Endothelial cell of umbilical vein (primary cell): ENCODE results near the gene VCL.

ENCODE experiments used
- CTCF ChIP-seq, 2 donors: IDR thresholded peaks; 1 replicate in 1 of 2; 2 replicates in 1 of 2; pipeline ENCODE4 v1.5.1; 2011; ENCODE audit warnings: low read length in 2 of 2, mild to moderate bottlenecking in 2 of 2, moderate library complexity in 2 of 2, control low read depth in 1 of 2, inconsistent platforms in 1 of 2, low read depth in 1 of 2; ENCODE audit not compliant: insufficient read depth in 1 of 2; ENCODE audit errors: extremely low read depth in 1 of 2
- POLR2AphosphoS5 ChIP-seq: IDR thresholded peaks from 2 replicates; pipeline ENCODE4 v1.6.1; 2012; ENCODE audit warnings: low read depth, mild to moderate bottlenecking, control low read depth, low read length, moderate library complexity; ENCODE audit not compliant: insufficient read depth

- peak; percentile 75 to 77 for TF ChIP-seq CTCF (IDR thresholded peaks at IDR 0.05; ENCODE audit: extremely low read depth in 1 of 2, insufficient read depth in 1 of 2, low read depth in 1 of 2, low read length in 2 of 2)
- no peak for TF ChIP-seq POLR2AphosphoS5
Observed at GRCh38 chr10:74081192-74081803, 83.4 kb downstream of the VCL start.
